ENCODE measurements around the gene BTRC.

BTRC gene

GRCh38 chr10:101504438-101504837 is 150.5 kb downstream of the BTRC start:
- DNase-seq (ENCODE audit: low read depth in 1 of 2, low spot score in 1 of 2): no peak
- Histone ChIP-seq H3K4me3 (replicated peaks; ENCODE audit: insufficient read depth, low read length) (no peak overlapping the region), H3K27me3 (ENCODE audit: insufficient read depth, poor library complexity, severe bottlenecking) (no peaks in the 10 kb centered on the region), H3K27ac (replicated peaks) (no peak overlapping the region)
- TF ChIP-seq GABPA (IDR thresholded peaks at IDR 0.05; ENCODE audit: low read depth) (no peak), CTCF (IDR thresholded peaks at IDR 0.05; ENCODE audit: insufficient read depth, low read length) (no peak), REST (IDR thresholded peaks at IDR 0.05; ENCODE audit: insufficient replicate concordance, low read depth) (no peak), SPI1 (IDR thresholded peaks at IDR 0.05; ENCODE audit: borderline replicate concordance, low read depth) (no peak), POLR2AphosphoS5 (IDR thresholded peaks at IDR 0.05; ENCODE audit: low read depth) (no peak)

GRCh38 chr10:101506829-101507661 is 153.1 kb downstream of the BTRC start:
- H3K4me3 ChIP-seq (replicated peaks; ENCODE audit: insufficient read depth, low read length): no peak overlapping the region
- no peaks in the 10 kb centered on the region for H3K27me3 ChIP-seq (ENCODE audit: insufficient read depth, poor library complexity, severe bottlenecking)
- DNase-seq (ENCODE audit: low read depth in 1 of 2, low spot score in 1 of 2): no peak
- no peak overlapping the region for H3K27ac ChIP-seq (replicated peaks)
- TF ChIP-seq POLR2AphosphoS5 (IDR thresholded peaks at IDR 0.05; ENCODE audit: low read depth) (no peak), SPI1 (IDR thresholded peaks at IDR 0.05; ENCODE audit: borderline replicate concordance, low read depth) (no peak), CTCF (IDR thresholded peaks at IDR 0.05; ENCODE audit: insufficient read depth, low read length) (no peak), REST (IDR thresholded peaks at IDR 0.05; ENCODE audit: insufficient replicate concordance, low read depth) (no peak), GABPA (IDR thresholded peaks at IDR 0.05; ENCODE audit: low read depth) (no peak)

GRCh38 chr10:101507828-101508227 is 153.9 kb downstream of the BTRC start:
- DNase-seq (ENCODE audit: low read depth in 1 of 2, low spot score in 1 of 2): no peak
- Histone ChIP-seq H3K4me3 (replicated peaks; ENCODE audit: insufficient read depth, low read length) (no peak overlapping the region), H3K27me3 (ENCODE audit: insufficient read depth, poor library complexity, severe bottlenecking) (no peaks in the 10 kb centered on the region), H3K27ac (replicated peaks) (no peak overlapping the region)
- TF ChIP-seq REST (IDR thresholded peaks at IDR 0.05; ENCODE audit: insufficient replicate concordance, low read depth) (no peak), SPI1 (IDR thresholded peaks at IDR 0.05; ENCODE audit: borderline replicate concordance, low read depth) (no peak), GABPA (IDR thresholded peaks at IDR 0.05; ENCODE audit: low read depth) (no peak), POLR2AphosphoS5 (IDR thresholded peaks at IDR 0.05; ENCODE audit: low read depth) (no peak), CTCF (IDR thresholded peaks at IDR 0.05; ENCODE audit: insufficient read depth, low read length) (no peak)

All from HL-60 (cell line).